HEK293T (cell line): Measurements from ENCODE around the gene TWNK.

Source experiments
- ARNT ChIP-seq: fragments of 450-650 bp; IDR thresholded peaks from 2 replicates; pipeline ENCODE4 v1.6.1; 2017; ENCODE audit warnings: mild to moderate bottlenecking
- BHLHE40 ChIP-seq: fragments of 450-650 bp; IDR thresholded peaks from 2 replicates; pipeline ENCODE4 v1.6.1; 2016; ENCODE audit warnings: mild to moderate bottlenecking, moderate library complexity, borderline replicate concordance
- FOXA1 ChIP-seq: fragments of 450-650 bp; IDR thresholded peaks from 2 replicates; pipeline ENCODE4 v1.6.1; 2016; ENCODE audit warnings: mild to moderate bottlenecking
- FOXK2 ChIP-seq: fragments of 450-650 bp; IDR thresholded peaks from 2 replicates; pipeline ENCODE4 v1.6.1; 2016; ENCODE audit warnings: mild to moderate bottlenecking
- FOXM1 ChIP-seq: fragments of 450-650 bp; IDR thresholded peaks from 2 replicates; pipeline ENCODE4 v1.6.1; 2017; ENCODE audit warnings: mild to moderate bottlenecking, borderline replicate concordance
- HDGF ChIP-seq: fragments of 450-650 bp; IDR thresholded peaks from 2 replicates; pipeline ENCODE4 v1.6.1; 2017; ENCODE audit warnings: antibody characterized with exemption, borderline replicate concordance
- LEF1 ChIP-seq: fragments of 450-650 bp; IDR thresholded peaks from 2 replicates; pipeline ENCODE4 v1.6.1; 2017; ENCODE audit warnings: mild to moderate bottlenecking, borderline replicate concordance
- TARDBP ChIP-seq: fragments of 450-650 bp; IDR thresholded peaks from 2 replicates; pipeline ENCODE4 v1.6.1; 2016

- TF ChIP-seq FOXA1 (no peak), BHLHE40 (no peak), TARDBP (no peak), FOXM1 (no peak), LEF1 (no peak), ARNT (no peak), FOXK2 (no peak), HDGF (no peak)
Measured at GRCh38 chr10:101007915-101008822, 20.8 kb downstream of the TWNK start.
